Mesenchymal stem cell (in vitro differentiated cells and primary cell): Measurements from ENCODE around the gene BAZ2B.

Source experiments
- DNase-seq: peaks from one replicate; pipeline ENCODE4 v3.0.0-alpha.2; 2013
- H2AFZ ChIP-seq: one replicate; pipeline ENCODE4 v1.6.1; 2013; ENCODE audit warnings: low read depth, mild to moderate bottlenecking, control low read depth, inconsistent platforms, low read length, moderate library complexity
- H2AK5ac ChIP-seq: 2 replicates; pipeline ENCODE4 v1.6.1; 2013; ENCODE audit warnings: low read length, moderate library complexity, mild to moderate bottlenecking, inconsistent platforms; ENCODE audit not compliant: severe bottlenecking
- H2BK120ac ChIP-seq: one replicate; pipeline ENCODE4 v1.6.1; 2013; ENCODE audit warnings: low read depth, mild to moderate bottlenecking, inconsistent platforms, low read length, moderate library complexity
- H2BK12ac ChIP-seq, 2 experiments: one replicate each; pipeline ENCODE4 v1.6.1; 2013; ENCODE audit warnings: inconsistent platforms in 2 of 2, low read length in 2 of 2, mild to moderate bottlenecking in 2 of 2, moderate library complexity in 2 of 2, control low read depth in 1 of 2
- H2BK15ac ChIP-seq: one replicate; pipeline ENCODE4 v1.6.1; 2013; ENCODE audit warnings: mild to moderate bottlenecking, low read depth, inconsistent platforms; ENCODE audit not compliant: poor library complexity, severe bottlenecking
- H2BK5ac ChIP-seq: 2 replicates; pipeline ENCODE4 v1.6.1; 2013; ENCODE audit warnings: low read depth, mild to moderate bottlenecking, low read length, control low read depth, inconsistent platforms; ENCODE audit not compliant: poor library complexity, severe bottlenecking
- H3K14ac ChIP-seq, 2 experiments: one replicate each; pipeline ENCODE4 v1.6.1; 2013; ENCODE audit warnings: inconsistent platforms in 2 of 2, low read length in 2 of 2, control low read depth in 1 of 2, mild to moderate bottlenecking in 1 of 2, moderate library complexity in 1 of 2
- H3K18ac ChIP-seq, 2 experiments: one replicate each; pipeline ENCODE4 v1.6.1; 2013; ENCODE audit warnings: inconsistent platforms in 2 of 2, low read length in 2 of 2, control low read depth in 1 of 2, low read depth in 1 of 2, mild to moderate bottlenecking in 1 of 2
- H3K23ac ChIP-seq, 2 experiments: one replicate each; pipeline ENCODE4 v1.6.1; 2013; ENCODE audit warnings: inconsistent platforms in 2 of 2, low read length in 2 of 2, mild to moderate bottlenecking in 2 of 2, moderate library complexity in 2 of 2, control low read depth in 1 of 2
- H3K27ac ChIP-seq: 2 replicates; pipeline ENCODE4 v1.5.1; 2013; ENCODE audit warnings: mild to moderate bottlenecking, moderate library complexity, low read length, control low read depth, inconsistent platforms; ENCODE audit not compliant: poor library complexity, severe bottlenecking
- H3K27me3 ChIP-seq, 2 experiments: 2 replicates each; pipeline versions ENCODE4 v1.6.1 to v1.7.0; 2013; ENCODE audit warnings: low read length in 2 of 2, mild to moderate bottlenecking in 2 of 2, moderate library complexity in 2 of 2, control low read depth in 1 of 2, inconsistent platforms in 1 of 2; ENCODE audit not compliant: control insufficient read depth in 1 of 2, insufficient read depth in 1 of 2
- H3K36me3 ChIP-seq, 2 experiments: 2 replicates each; pipeline versions ENCODE4 v1.6.1 to v1.7.0; 2013; ENCODE audit warnings: low read length in 2 of 2, control low read depth in 1 of 2, inconsistent platforms in 1 of 2, low read depth in 1 of 2, mild to moderate bottlenecking in 1 of 2; ENCODE audit not compliant: insufficient read depth in 2 of 2, control insufficient read depth in 1 of 2
- H3K4ac ChIP-seq, 2 experiments: one replicate each; pipeline ENCODE4 v1.6.1; 2013; ENCODE audit warnings: inconsistent platforms in 2 of 2, low read length in 2 of 2, mild to moderate bottlenecking in 2 of 2, moderate library complexity in 2 of 2, control low read depth in 1 of 2, low read depth in 1 of 2
- H3K4me1 ChIP-seq: 2 replicates; pipeline ENCODE4 v1.6.1; 2013; ENCODE audit warnings: low read depth, low read length, control low read depth; ENCODE audit not compliant: control insufficient read depth, insufficient read depth
- H3K4me2 ChIP-seq: 2 replicates; pipeline ENCODE4 v1.6.1; 2013; ENCODE audit warnings: low read length, mild to moderate bottlenecking, inconsistent platforms; ENCODE audit not compliant: poor library complexity, severe bottlenecking
- H3K4me3 ChIP-seq, 2 experiments: 2 replicates each; pipeline versions ENCODE4 v1.5.1 to v1.7.0; 2013; ENCODE audit warnings: low read length in 2 of 2, mild to moderate bottlenecking in 2 of 2, control low read depth in 1 of 2, low read depth in 1 of 2; ENCODE audit not compliant: insufficient read depth in 1 of 2
- H3K79me1 ChIP-seq: replicated peaks from 2 replicates; pipeline ENCODE4 v1.6.1; 2013; ENCODE audit warnings: mild to moderate bottlenecking, control low read depth, low read length, inconsistent platforms; ENCODE audit not compliant: poor library complexity, severe bottlenecking
- H3K9ac ChIP-seq: 2 replicates; pipeline ENCODE4 v1.7.0; 2013; ENCODE audit warnings: mild to moderate bottlenecking, low read length, moderate library complexity
- H3K9me3 ChIP-seq: 2 replicates; pipeline ENCODE4 v1.7.0; 2013; ENCODE audit warnings: mild to moderate bottlenecking, low read length; ENCODE audit not compliant: control insufficient read depth
- H4K8ac ChIP-seq: one replicate; pipeline ENCODE4 v1.6.1; 2013; ENCODE audit warnings: inconsistent platforms, mild to moderate bottlenecking, low read length, moderate library complexity
- H4K91ac ChIP-seq: one replicate; pipeline ENCODE4 v1.6.1; 2013; ENCODE audit warnings: mild to moderate bottlenecking, low read length, inconsistent platforms
- WGBS: methylation state at CpG from one replicate; pipeline ENCODE4 v1.1.7; 2013; ENCODE audit warnings: mixed read lengths; 5-methylcytosine and 5-hydroxymethylcytosine counted together

The BAZ2B gene

GRCh38 chr2:159513745-159514144 lies 102.6 kb downstream of the BAZ2B start:
- Histone ChIP-seq H3K79me1 (peaks cover 9% of the 10 kb centered on the region), H3K4me1 (no peaks in the 10 kb centered on the region), H3K4me2 (no peak overlapping the region), H3K4me3 (no peak overlapping the region), H2BK120ac (no peak overlapping the region), H3K14ac (no peak overlapping the region), H3K4ac (no peak overlapping the region), H2BK12ac (no peak overlapping the region), H4K8ac (no peak overlapping the region), H3K23ac (no peak overlapping the region), H3K9me3 (no peaks in the 10 kb centered on the region), H3K36me3 (no peaks in the 10 kb centered on the region), H4K91ac (no peak overlapping the region), H2AFZ (no peak overlapping the region), H3K27me3 (no peaks in the 10 kb centered on the region), H2BK15ac (no peak overlapping the region), H2BK5ac (no peak overlapping the region), H3K27ac (no peak overlapping the region), H2AK5ac (no peak overlapping the region), H3K9ac (no peak overlapping the region), H3K18ac (no peak overlapping the region)
- 98% methylated on average over 1 of the region's 1 CpG for whole genome bisulfite sequencing
- DNase-seq = no peak

DNA sequence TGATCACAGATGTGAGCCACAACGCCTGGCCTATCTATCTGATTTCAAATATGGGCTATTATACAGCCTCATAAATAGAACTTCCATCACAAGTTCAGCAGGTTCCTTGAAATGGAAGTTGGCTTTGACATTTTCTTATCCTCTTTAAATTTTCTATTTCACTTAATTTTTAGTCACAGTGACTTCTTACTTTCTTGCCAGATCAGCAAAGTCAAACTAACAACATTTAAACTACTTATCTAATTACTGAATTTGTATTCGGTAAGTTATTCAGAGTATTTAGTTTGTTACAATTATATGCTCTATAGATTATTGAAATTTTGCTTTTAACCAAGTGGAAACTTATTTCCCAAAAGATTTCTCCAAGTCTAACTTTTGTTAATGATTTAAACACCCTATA lies 108.2 kb downstream of the BAZ2B start:
- peaks cover 11% of the 10 kb centered on the region for H3K79me1 ChIP-seq
- H3K4ac ChIP-seq = no peak overlapping the region
- no peak for DNase-seq
- no peak overlapping the region for H3K27ac ChIP-seq
- H3K4me1 ChIP-seq = no peaks in the 10 kb centered on the region
- H2AFZ ChIP-seq = no peak overlapping the region
- no peak overlapping the region for H4K91ac ChIP-seq
- H2BK12ac ChIP-seq = no peak overlapping the region
- no peak overlapping the region for H3K4me2 ChIP-seq
- H3K27me3 ChIP-seq = no peaks in the 10 kb centered on the region
- H2AK5ac ChIP-seq = no peak overlapping the region
- no peak overlapping the region for H3K18ac ChIP-seq
- no peak overlapping the region for H2BK5ac ChIP-seq
- H3K36me3 ChIP-seq = no peaks in the 10 kb centered on the region
- WGBS = 87% methylated on average over 1 of the region's 2 CpGs
- H2BK120ac ChIP-seq = no peak overlapping the region
- H3K14ac ChIP-seq = no peak overlapping the region
- H3K4me3 ChIP-seq = no peak overlapping the region
- no peak overlapping the region for H3K23ac ChIP-seq
- no peak overlapping the region for H2BK15ac ChIP-seq
- H4K8ac ChIP-seq = no peak overlapping the region
- no peak overlapping the region for H3K9ac ChIP-seq
- H3K9me3 ChIP-seq = no peaks in the 10 kb centered on the region

DNA sequence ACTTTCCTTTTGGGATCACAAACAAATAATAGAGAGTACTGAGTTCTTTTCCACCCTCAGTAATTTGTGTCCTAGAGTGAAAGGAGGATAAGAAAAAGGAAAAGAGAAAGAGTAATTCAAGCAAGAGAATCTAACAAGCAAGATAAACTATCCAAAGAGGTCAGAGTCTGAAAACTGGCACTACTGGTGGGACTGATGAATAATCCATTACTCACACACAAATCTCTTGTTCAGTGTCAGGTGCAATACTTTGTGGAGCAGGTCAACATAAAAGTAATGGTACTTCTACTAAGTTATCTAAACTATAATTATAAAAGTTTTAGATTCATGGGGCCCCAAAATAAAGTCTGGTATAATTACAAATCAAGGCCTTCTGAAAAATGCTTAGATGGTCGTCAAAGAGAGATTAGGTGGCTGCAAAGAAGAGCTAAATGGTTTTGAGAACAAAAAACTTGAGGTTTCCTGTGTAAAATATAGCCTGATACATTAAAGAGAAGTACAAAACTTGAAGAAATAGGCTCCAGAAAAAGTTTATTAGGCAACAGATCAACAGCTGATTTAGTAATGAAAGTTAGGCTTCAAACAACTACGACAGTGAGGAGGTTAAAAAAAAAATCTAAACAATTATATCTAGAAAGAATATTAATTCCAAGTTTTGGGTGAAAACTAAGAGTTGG lies 109.4 kb downstream of the BAZ2B start:
- H2AFZ ChIP-seq = no peak overlapping the region
- no peak overlapping the region for H3K18ac ChIP-seq
- H2BK120ac ChIP-seq = no peak overlapping the region
- H2BK15ac ChIP-seq = no peak overlapping the region
- no peak for DNase-seq
- no peak overlapping the region for H4K91ac ChIP-seq
- no peak overlapping the region for H2BK12ac ChIP-seq
- H2BK5ac ChIP-seq = no peak overlapping the region
- H4K8ac ChIP-seq = no peak overlapping the region
- H3K23ac ChIP-seq = no peak overlapping the region
- no peaks in the 10 kb centered on the region for H3K36me3 ChIP-seq
- no peak overlapping the region for H2AK5ac ChIP-seq
- H3K14ac ChIP-seq = no peak overlapping the region
- H3K4me1 ChIP-seq = no peaks in the 10 kb centered on the region
- no peaks in the 10 kb centered on the region for H3K9me3 ChIP-seq
- H3K4me3 ChIP-seq = no peak overlapping the region
- H3K27ac ChIP-seq = no peak overlapping the region
- WGBS = 96% methylated on average over 1 of the region's 2 CpGs
- H3K9ac ChIP-seq = no peak overlapping the region
- H3K4me2 ChIP-seq = no peak overlapping the region
- no peaks in the 10 kb centered on the region for H3K27me3 ChIP-seq
- no peak overlapping the region for H3K4ac ChIP-seq
- H3K79me1 ChIP-seq = peaks cover 11% of the 10 kb centered on the region

DNA sequence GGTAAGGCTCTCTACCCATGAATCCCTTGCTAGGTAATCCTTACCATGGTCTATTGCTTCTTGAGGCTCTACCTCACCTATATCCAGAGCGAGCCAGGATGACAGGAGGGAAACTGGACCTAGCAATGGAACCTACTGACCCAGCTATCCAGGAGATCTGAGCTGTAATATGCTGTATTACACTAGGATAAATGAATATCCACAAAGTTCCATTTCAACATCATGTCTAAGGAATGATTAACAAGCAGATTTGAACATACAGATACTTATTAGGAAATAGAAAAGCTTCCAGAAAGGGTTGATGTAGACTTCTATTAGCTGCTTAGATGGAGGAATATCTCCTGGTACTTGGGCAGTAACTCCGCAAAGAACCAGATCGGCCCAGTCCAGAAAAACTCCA lies 110.1 kb downstream of the BAZ2B start:
- Histone ChIP-seq H2AFZ (no peak overlapping the region), H3K4me2 (no peak overlapping the region), H4K8ac (no peak overlapping the region), H3K27me3 (no peaks in the 10 kb centered on the region), H2BK12ac (no peak overlapping the region), H2BK5ac (no peak overlapping the region), H3K23ac (no peak overlapping the region), H3K27ac (no peak overlapping the region), H3K14ac (no peak overlapping the region), H2BK15ac (no peak overlapping the region), H3K9ac (no peak overlapping the region), H3K79me1 (peaks cover 10% of the 10 kb centered on the region), H3K36me3 (no peaks in the 10 kb centered on the region), H2BK120ac (no peak overlapping the region), H3K4me1 (no peaks in the 10 kb centered on the region), H4K91ac (no peak overlapping the region), H2AK5ac (no peak overlapping the region), H3K4me3 (no peak overlapping the region), H3K9me3 (no peaks in the 10 kb centered on the region), H3K18ac (no peak overlapping the region), H3K4ac (no peak overlapping the region)
- 100% methylated on average over 2 of the region's 3 CpGs for WGBS
- DNase-seq = no peak
